T-helper 2 cell treated with Interferon-gamma antibody and Interleukin-4, amounts not matched to agents 5 μg/mL and 100 μg/mL, for 36 hours (primary cell): ENCODE measurements around the gene IRX1.

ENCODE experiments used
- DNase-seq: peaks from one replicate; pipeline ENCODE4 v3.0.0; 2021; ENCODE audit warnings: low spot score
- H3K27ac Mint-ChIP-seq: one replicate; pipeline ENCODE4 v1.8.0; 2021; ENCODE audit warnings: mild to moderate bottlenecking, mixed read lengths
- H3K27me3 Mint-ChIP-seq: one replicate; pipeline ENCODE4 v1.8.0; 2021; ENCODE audit warnings: low read depth, mixed read lengths
- H3K36me3 Mint-ChIP-seq: one replicate; pipeline ENCODE4 v1.8.0; 2021; ENCODE audit warnings: low read depth, mixed read lengths
- H3K4me1 Mint-ChIP-seq: one replicate; pipeline ENCODE4 v1.8.0; 2021; ENCODE audit warnings: low read depth, mixed read lengths
- H3K4me3 Mint-ChIP-seq: one replicate; pipeline ENCODE4 v1.8.0; 2022; ENCODE audit warnings: mild to moderate bottlenecking, moderate library complexity, mixed read lengths
- H3K9me3 Mint-ChIP-seq: one replicate; pipeline ENCODE4 v1.8.0; 2021; ENCODE audit warnings: mixed read lengths

IRX1 gene

DNA sequence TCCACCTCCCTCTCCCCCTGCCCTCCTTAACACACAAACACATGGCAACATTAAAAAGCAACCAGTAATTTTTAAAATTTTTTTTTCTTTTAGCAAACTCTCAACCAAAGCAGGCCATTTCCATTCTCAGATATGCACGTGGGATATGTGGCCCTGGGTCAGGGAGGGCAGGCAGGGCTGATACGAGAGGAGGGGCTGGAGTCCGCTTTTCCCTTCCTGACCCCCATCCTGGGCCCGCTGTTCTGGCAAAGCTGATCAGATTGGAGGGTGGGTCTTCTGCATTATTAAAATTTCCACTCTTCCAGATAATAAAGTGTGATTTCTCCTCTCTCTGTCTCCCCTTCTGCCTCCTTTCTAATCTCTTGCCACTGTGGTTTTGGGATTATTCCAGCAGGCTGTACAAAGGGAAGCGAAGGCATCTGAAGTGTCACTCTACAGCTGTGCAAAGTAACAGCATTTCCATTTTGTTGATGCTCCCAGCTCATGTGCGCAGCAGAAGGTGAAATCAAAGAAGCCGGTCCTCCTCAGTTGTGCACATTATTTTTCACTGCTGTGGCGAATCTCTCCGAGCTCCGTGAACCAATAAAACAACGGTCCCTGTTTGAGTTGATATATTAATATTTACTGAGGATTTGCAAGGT lies 12.0 kb downstream of the IRX1 start:
- no peak for DNase-seq
- Mint-ChIP-seq H3K27me3 (peaks cover 36% of the 10 kb centered on the region), H3K9me3 (no peaks in the 10 kb centered on the region)

DNA sequence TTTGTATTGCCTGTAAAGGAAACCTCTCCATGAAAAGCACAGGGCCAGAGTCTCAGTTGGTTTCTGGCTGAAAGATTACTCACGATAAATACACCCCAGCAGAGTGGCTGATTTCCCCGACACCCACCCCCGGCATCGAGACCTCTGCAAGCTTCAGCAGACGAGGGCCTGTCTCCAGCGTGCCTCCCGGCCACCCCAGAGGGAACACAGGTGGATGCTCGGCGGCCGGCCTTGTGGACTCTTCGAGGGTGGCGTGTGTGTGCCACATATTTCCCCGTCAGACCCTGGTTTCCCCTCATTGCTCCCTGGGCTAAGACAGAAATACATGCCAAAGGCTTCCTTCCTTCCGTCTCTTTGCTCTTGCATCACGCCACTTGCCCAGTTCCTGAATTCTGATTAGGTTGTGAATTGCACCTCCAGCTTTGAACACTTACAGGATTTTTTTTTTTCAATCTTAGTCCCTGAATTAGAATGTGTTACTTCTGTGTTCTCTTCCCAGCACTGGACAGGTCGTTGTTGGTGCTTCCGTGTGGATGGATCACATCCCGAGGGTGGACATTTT lies 13.6 kb downstream of the IRX1 start:
- no peak for DNase-seq
- Mint-ChIP-seq H3K36me3 (no peaks in the 10 kb centered on the region), H3K4me1 (no peaks in the 10 kb centered on the region), H3K9me3 (no peaks in the 10 kb centered on the region), H3K27ac (no peak overlapping the region), H3K4me3 (no peak overlapping the region), H3K27me3 (peaks cover 22% of the 10 kb centered on the region)

More for the DNA sequence above, 12.0 kb downstream of the IRX1 start:
- Mint-ChIP-seq H3K36me3 (no peaks in the 10 kb centered on the region), H3K4me3 (no peak overlapping the region), H3K4me1 (no peaks in the 10 kb centered on the region), H3K27ac (no peak overlapping the region)

- DNase-seq: no peak
- Mint-ChIP-seq H3K9me3 (no peaks in the 10 kb centered on the region), H3K4me1 (no peaks in the 10 kb centered on the region), H3K4me3 (no peak overlapping the region), H3K36me3 (no peaks in the 10 kb centered on the region), H3K27ac (no peak overlapping the region), H3K27me3 (peaks cover 7% of the 10 kb centered on the region)
These were observed 17.0 kb downstream of the IRX1 start for GRCh38 chr5:3612591-3613042.

DNA sequence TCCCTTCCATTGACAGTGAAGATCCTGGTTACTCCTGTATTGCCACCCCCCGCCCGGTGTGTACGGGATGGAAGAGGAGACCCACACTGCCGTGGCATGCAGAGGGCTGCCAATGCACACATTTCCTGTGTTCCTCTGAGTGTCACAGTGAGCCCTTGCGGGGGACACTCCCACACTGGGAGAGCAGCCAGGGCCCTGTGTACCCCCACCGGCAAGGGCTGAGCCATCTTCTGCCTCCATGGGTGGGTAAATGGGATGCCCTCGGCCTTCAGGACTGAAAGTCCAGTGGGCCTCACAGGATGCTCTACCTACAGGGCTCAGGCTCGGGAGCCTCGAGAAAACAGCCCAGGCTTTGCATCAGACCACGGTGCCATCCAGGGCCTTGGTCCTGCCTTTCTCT lies 18.1 kb downstream of the IRX1 start:
- no peaks in the 10 kb centered on the region for H3K36me3 Mint-ChIP-seq
- H3K4me3 Mint-ChIP-seq: no peak overlapping the region
- no peaks in the 10 kb centered on the region for H3K4me1 Mint-ChIP-seq
- no peak for DNase-seq
- no peak overlapping the region for H3K27ac Mint-ChIP-seq
- H3K9me3 Mint-ChIP-seq: no peaks in the 10 kb centered on the region
- peaks cover 2% of the 10 kb centered on the region for H3K27me3 Mint-ChIP-seq

GRCh38 chr5:3615217-3615616 lies 19.6 kb downstream of the IRX1 start:
- DNase-seq: no peak
- H3K4me3 Mint-ChIP-seq: no peak overlapping the region
- no peaks in the 10 kb centered on the region for H3K27me3 Mint-ChIP-seq
- no peaks in the 10 kb centered on the region for H3K36me3 Mint-ChIP-seq
- H3K27ac Mint-ChIP-seq: no peak overlapping the region
- no peaks in the 10 kb centered on the region for H3K4me1 Mint-ChIP-seq
- no peaks in the 10 kb centered on the region for H3K9me3 Mint-ChIP-seq

DNA sequence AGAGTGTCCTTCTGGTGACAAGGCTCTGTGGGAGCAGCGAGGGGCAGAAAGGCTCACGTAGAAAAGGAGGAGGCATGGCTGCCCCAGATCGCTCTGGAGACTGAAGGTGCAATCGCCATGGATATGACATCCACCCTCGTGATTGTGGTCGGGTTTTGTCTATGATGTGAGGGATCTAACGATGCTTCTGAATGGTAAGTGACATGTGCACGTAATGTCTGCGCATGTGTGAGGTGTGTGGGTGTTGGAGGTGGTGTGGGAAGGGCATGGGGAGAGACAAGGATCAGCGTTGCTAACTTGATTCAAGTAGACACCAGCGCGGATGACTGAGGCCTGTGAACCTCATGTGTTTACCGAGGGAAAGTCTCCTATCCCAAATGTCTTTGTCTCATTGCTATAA lies 20.2 kb downstream of the IRX1 start:
- Mint-ChIP-seq H3K9me3 (no peaks in the 10 kb centered on the region), H3K36me3 (no peaks in the 10 kb centered on the region), H3K27ac (no peak overlapping the region), H3K27me3 (no peaks in the 10 kb centered on the region), H3K4me1 (no peaks in the 10 kb centered on the region), H3K4me3 (no peak overlapping the region)
- DNase-seq: no peak

DNA sequence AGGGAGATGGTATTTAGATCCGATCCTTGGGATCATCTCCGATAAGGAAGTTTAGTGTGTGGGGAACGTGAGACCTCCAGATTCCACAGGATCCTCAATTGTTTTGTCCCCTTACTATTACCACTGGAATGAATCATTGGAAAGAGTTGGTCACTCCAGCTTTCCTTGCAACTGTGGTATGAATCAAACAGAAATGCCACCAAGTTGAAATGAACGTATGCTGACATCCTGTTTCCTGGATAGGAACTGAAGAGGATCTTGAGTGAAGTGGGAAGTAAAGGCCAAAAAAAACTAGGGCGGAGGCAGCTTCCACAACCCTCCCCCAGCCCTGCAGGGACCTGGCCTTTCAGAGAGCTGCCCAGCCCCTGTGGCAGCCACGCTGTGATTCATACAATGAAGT lies 23.9 kb downstream of the IRX1 start:
- Mint-ChIP-seq H3K9me3 (no peaks in the 10 kb centered on the region), H3K27me3 (no peaks in the 10 kb centered on the region), H3K27ac (no peak overlapping the region), H3K4me3 (no peak overlapping the region), H3K36me3 (no peaks in the 10 kb centered on the region), H3K4me1 (no peaks in the 10 kb centered on the region)
- no peak for DNase-seq

DNA sequence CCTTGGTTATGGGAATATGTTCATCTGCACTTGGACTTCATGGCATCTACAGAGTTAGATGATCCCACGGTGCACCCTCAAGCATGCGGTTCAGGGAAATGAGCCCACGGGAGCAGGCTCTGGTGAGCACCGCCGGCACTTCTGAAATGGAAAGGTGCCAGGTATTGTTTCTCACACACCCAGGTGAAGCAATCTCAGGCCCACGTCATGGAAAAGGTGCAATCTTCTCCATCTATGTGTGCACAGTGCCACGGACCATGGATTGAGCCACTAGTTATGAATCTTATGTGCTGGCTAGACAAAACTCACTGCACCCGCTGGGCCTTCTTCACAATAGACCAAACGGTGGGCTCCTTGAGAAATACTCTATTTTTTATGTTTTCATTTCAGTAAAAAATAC lies 27.3 kb downstream of the IRX1 start:
- no peak for DNase-seq
- Mint-ChIP-seq H3K9me3 (peaks cover 12% of the 10 kb centered on the region), H3K27me3 (no peaks in the 10 kb centered on the region), H3K4me3 (no peak overlapping the region), H3K36me3 (no peaks in the 10 kb centered on the region), H3K27ac (no peak overlapping the region), H3K4me1 (no peaks in the 10 kb centered on the region)

GRCh38 chr5:3625626-3626025 lies 30.0 kb downstream of the IRX1 start:
- Mint-ChIP-seq H3K36me3 (no peaks in the 10 kb centered on the region), H3K27ac (no peak overlapping the region), H3K9me3 (peaks cover 12% of the 10 kb centered on the region), H3K4me1 (no peaks in the 10 kb centered on the region), H3K4me3 (no peak overlapping the region), H3K27me3 (no peaks in the 10 kb centered on the region)
- no peak for DNase-seq

DNA sequence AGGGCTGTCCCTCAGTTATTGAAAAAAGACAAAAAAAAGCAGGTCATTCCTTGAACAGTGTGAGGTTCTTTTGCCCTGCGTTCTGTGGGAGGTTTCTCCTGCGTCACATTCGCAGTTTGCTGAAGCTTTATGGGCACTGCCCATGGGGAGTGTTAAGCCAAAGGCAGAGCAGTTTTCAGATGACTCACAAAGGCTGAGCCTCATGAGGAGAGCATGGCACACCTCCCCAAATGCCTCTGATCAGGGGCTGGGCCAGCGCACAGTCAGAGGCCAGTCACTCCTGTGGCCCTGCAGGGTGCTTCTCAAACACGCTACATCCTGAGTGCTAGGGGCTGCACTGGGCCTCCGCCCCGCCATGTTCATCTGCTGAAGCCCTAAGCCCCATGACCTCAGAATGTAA lies 38.4 kb downstream of the IRX1 start:
- Mint-ChIP-seq H3K4me1 (no peaks in the 10 kb centered on the region), H3K36me3 (no peaks in the 10 kb centered on the region), H3K27me3 (no peaks in the 10 kb centered on the region), H3K9me3 (peaks cover 10% of the 10 kb centered on the region), H3K4me3 (no peak overlapping the region), H3K27ac (no peak overlapping the region)
- no peak for DNase-seq

- H3K9me3 Mint-ChIP-seq: no peaks in the 10 kb centered on the region
- no peak overlapping the region for H3K27ac Mint-ChIP-seq
- H3K36me3 Mint-ChIP-seq: no peaks in the 10 kb centered on the region
- DNase-seq: no peak
- H3K4me3 Mint-ChIP-seq: no peak overlapping the region
- H3K27me3 Mint-ChIP-seq: no peaks in the 10 kb centered on the region
- H3K4me1 Mint-ChIP-seq: no peaks in the 10 kb centered on the region
These were observed 43.5 kb downstream of the IRX1 start for GRCh38 chr5:3639175-3639574.

- no peaks in the 10 kb centered on the region for H3K4me1 Mint-ChIP-seq
- no peaks in the 10 kb centered on the region for H3K9me3 Mint-ChIP-seq
- H3K27me3 Mint-ChIP-seq: no peaks in the 10 kb centered on the region
- H3K4me3 Mint-ChIP-seq: no peak overlapping the region
- no peak for DNase-seq
- H3K27ac Mint-ChIP-seq: no peak overlapping the region
- no peaks in the 10 kb centered on the region for H3K36me3 Mint-ChIP-seq
These were observed 46.6 kb downstream of the IRX1 start for GRCh38 chr5:3642231-3642630.

DNA sequence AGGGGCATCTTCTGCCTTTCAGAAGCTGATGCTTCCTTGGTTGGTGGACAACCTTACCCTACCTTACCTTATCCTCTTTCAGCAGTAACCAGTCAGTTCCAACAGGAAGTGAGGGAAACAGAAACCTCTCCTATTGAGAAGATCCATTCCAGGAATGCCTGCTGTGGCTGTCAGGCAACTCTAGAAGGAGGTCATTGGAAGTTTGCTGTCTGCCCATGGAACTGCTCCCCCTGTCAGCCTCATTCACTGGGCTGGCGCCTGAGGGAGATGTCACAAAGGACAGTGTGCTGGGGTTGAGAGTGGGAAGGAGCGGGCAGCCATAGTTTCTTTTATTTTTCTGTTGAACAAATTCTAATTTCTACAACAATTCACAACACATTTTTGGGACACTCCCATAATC lies 54.7 kb downstream of the IRX1 start:
- DNase-seq: no peak
- H3K4me1 Mint-ChIP-seq: no peaks in the 10 kb centered on the region
- H3K27me3 Mint-ChIP-seq: no peaks in the 10 kb centered on the region
- no peak overlapping the region for H3K27ac Mint-ChIP-seq
- peaks cover 4% of the 10 kb centered on the region for H3K9me3 Mint-ChIP-seq
- no peak overlapping the region for H3K4me3 Mint-ChIP-seq
- no peaks in the 10 kb centered on the region for H3K36me3 Mint-ChIP-seq

GRCh38 chr5:3650868-3651267 lies 55.2 kb downstream of the IRX1 start:
- no peaks in the 10 kb centered on the region for H3K4me1 Mint-ChIP-seq
- no peak overlapping the region for H3K27ac Mint-ChIP-seq
- H3K4me3 Mint-ChIP-seq: no peak overlapping the region
- H3K27me3 Mint-ChIP-seq: no peaks in the 10 kb centered on the region
- DNase-seq: no peak
- H3K9me3 Mint-ChIP-seq: peaks cover 4% of the 10 kb centered on the region
- H3K36me3 Mint-ChIP-seq: no peaks in the 10 kb centered on the region
